AG09319 (cell line): Measurements from ENCODE around the gene LZTS2.

Source experiments
- DNase-seq: peaks from one replicate; pipeline ENCODE4 v3.0.0-alpha.2; 2010; ENCODE audit warnings: low read depth; ENCODE audit errors: extremely low read depth
- TF ChIP-seq, protein P1 (sequence below): IDR thresholded peaks from 2 replicates; pipeline ENCODE4 v1.5.1; 2011; ENCODE audit warnings: low read depth, mild to moderate bottlenecking, inconsistent platforms, low read length, moderate library complexity

Gene LZTS2

DNA sequence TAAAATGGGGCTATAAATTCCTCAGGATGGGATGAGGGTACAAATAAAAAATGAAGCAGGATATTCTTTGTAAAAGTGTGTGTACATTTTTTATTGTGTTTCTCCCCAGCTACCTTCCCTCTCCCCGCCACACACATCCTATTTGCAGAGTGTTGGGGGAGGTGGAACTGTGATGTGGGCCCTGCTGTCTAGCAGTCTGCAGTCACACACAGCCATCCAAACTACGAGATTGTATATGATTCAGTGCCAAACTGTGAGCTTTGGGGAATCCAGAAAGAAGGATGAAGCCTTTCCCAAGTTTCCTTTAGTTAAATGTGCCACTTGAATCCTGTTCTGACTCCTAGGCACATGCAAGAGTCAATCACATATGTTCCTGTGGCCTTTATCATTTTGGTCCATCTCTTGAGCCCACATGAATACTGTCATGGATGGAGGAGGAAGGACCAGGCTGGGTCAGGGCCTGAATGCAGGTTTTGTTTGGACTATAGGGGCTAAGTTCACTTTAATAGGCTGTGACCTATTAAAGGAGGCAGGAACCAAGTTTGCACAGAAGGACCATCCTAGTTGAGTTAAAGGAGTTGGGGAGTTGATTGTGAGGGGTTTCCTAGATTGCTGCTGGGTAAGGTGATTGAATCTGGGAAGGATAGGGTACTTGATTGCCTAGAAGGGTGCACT is 31.4 kb upstream of the LZTS2 start:
- no peak for DNase-seq
- TF ChIP-seq, protein P1, sequence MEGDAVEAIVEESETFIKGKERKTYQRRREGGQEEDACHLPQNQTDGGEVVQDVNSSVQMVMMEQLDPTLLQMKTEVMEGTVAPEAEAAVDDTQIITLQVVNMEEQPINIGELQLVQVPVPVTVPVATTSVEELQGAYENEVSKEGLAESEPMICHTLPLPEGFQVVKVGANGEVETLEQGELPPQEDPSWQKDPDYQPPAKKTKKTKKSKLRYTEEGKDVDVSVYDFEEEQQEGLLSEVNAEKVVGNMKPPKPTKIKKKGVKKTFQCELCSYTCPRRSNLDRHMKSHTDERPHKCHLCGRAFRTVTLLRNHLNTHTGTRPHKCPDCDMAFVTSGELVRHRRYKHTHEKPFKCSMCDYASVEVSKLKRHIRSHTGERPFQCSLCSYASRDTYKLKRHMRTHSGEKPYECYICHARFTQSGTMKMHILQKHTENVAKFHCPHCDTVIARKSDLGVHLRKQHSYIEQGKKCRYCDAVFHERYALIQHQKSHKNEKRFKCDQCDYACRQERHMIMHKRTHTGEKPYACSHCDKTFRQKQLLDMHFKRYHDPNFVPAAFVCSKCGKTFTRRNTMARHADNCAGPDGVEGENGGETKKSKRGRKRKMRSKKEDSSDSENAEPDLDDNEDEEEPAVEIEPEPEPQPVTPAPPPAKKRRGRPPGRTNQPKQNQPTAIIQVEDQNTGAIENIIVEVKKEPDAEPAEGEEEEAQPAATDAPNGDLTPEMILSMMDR = no peak

DNA sequence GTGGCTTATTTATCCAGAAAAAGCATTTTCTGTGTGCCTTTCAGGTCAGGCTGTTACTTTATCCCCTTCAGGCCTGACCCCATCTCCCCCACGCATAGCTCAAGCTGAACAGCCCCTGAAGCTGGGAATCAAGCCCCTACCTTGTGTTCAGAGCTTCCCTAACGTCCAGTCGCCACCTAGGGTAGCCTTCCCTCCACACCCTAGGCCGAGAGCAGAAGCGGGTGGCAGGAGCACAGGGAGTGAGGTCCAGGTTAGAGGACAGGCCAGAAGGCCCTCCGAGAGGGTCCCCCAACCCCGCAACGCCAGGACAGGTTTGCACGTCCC is 30.8 kb upstream of the LZTS2 start:
- DNase-seq = no peak
- TF ChIP-seq, protein P1 = no peak

DNA sequence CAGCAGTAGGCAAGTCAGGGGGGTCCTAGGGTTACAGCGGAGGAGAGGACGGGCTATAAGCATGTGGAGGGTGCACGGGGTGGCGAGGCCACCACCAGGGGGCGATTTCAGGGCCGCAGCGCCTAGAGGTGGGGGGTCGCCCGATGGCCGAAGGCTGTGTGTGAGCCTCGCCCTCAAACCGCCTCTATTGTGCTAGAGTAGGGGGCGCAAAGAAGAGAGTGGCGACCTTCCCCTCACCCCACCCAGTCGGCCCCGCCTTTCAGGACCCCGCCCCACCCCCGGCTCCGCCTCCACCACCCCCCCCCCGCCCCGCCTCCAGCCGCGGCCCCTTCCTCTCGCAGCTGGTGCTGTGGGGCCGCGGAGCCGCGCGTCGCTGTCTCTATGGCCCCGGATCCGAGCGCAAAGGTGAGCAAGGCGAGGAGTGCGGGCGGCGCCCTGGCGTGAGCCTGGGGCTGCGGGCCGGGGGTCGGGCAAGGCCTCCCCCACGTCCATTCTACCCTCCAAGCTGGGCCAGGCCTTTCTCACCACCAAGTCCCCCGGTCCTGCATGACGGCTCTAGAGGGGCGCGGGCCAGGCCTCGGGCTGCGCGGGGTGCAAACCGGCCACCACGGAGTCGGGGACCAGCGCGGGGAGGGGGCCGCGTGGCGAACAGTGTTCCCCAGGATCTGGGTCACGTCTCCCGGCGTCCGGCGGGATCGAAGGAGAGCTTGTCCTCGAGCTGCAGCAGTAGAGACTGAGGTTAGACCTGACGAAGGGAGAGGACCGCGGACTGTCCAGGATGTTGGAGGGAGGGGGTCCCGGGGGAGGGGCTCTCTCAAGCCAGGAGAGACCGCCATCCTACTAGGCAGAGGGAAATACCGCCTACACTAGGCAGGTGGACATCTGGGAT is 30.2 kb upstream of the LZTS2 start, which contains the start of gene SEMA4G:
Gene SEMA4G (plus strand): TSS at position 318 of the 889 bp plus-strand sequence. CDS start 3,409 bp downstream, outside the sequence.
- TF ChIP-seq, protein P1 = peak; percentile 80
- no peak for DNase-seq

DNA sequence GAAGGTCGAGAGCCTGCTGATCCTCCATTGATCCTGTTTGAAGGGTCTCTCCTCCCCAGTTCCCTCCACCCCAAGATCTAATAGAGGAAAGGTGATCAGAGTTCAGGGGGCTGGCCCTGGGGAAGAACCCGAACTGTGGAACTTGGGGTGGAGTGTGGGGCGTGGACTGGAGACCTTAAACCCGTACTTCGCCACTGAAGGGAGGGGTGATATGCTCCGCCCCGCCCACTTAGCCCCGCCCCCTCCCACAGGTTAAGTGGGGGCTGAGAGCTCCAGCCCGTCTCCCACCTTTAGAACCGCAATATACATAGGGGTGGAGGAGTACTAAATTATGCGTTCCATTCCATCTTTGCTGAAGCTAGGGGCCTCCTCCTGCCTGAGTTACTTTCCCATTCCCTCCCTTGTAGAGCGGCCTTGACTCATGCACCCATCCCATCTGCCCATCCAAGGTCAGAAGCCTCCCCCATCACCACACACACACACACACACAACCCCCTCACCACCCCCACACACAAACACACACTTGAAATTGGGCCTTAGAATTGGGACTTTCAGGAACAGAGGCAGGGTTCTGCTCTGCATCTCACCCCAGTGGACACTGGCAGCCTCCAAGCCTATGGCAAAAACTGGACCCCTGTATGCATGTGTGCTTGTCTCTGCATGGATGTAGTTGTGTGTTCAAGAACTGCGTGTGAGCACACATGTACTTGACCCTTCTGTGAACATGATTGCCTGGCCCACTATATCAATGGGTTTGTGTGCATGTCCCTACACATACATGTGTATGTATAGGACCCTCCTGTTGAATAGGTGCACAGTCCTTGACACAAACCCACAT is 29.3 kb upstream of the LZTS2 start:
- TF ChIP-seq, protein P1 = no peak
- DNase-seq = no peak

DNA sequence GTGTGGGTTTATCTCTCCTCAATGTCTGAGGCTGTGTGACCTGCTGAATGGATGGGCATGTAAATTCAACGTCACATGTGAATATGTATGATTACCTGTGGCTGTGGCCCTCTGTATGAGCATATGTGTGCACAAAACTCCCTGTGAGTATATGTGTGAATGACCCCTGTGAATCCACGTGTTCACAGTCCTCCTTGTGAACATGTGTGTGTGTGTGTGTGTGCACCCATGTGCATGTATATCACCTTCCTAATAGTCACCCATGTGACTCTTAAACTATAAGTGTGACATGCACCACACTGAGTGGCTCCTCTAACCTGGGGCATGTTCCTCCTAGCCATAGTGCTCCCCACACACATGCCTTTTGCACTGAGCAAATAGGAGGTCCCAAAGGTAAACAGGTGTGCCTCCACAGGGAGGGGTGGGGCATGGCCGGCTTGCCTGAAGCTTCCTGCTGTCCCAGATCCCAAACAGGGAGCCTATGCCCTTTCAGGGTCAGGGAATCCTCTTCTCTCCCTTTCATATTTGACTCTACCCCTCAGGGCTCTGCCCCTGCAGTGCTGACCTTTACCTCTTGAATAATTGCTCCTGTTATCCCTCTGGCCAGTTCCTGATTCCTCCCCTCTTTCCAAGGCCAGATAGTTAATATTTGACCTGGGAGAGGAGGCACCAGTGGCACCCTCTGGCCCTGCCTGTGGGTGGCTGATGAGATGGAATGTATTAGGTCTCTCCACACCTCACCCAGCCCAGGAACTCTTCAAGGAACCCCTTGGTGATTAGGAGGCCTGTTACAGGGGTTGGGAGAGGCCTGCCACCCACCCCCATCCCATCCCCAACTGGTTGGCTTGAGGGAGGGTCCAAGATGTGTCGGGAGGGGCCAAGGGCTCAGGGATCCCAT is 28.4 kb upstream of the LZTS2 start:
- TF ChIP-seq, protein P1 = no peak
- no peak for DNase-seq

DNA sequence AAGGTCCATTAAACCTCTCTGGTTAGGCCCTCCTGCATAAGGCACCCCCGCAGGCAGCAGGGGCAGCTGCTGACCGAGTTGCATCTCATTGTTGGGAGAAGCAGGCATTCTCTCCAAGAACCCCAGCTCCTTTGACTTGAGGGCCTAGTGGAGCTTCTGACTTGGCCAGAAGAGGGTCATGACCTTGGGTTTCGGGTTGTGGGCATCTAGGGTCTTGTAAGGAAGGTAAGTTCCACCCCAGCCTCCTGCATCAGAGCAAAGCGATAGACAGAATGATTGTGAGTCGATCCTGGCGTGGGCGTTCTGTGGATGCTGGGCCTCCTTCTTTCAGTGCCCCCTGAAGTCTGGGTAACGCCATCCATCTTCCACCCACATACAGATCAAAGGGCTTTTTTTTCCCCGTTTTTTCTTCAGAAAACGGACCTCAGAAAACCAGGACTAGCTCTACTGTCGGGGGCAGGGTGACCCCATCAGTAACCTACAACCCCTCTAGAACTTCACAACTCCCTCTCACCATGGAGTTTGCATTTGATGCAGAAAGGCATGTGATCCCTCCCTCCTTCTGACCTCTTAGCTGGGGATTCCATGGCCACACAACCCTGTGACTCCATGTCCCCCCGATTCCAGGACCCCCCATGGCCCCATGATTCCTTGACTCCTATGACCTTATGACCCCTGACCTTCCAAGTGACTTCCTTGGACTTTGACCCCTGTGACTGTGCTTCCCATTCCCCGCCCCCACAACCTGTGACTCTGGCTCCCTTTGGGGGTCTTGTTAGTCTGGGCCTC is 27.3 kb upstream of the LZTS2 start:
- no peak for DNase-seq
- TF ChIP-seq, protein P1 = no peak
